Activated T-helper 1 cell treated with Interleukin-2 at 50 U/mL for 16 hours (primary cell): Measurements from ENCODE around the gene RAB3C.

ENCODE experiments used
- DNase-seq: peaks from one replicate; pipeline ENCODE4 v3.0.0-alpha.2; 2020; ENCODE audit warnings: low read depth

RAB3C gene

GRCh38 chr5:58606064-58606463 is 23.2 kb downstream of the RAB3C start:
- no peak for DNase-seq

DNA sequence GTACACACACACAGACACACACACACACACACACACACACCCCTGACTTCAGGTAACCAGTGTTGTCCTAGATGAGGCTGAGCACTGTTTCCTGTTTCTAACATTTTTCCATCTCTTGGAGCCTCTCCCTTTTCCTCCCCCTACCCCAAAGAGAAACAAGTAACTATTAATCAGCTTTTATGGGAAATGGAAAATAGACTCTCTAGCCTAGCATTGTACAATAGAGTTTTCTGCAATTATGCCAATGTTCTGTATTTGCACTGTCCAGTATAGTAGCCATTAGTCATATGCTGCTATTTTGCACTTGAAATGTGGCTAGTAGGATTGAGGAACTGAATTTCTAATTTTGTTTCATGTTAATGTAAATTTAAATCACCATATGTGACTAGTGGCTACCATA is 33.1 kb downstream of the RAB3C start:
- DNase-seq, result no peak

- no peak for DNase-seq
Observed at GRCh38 chr5:58617241-58617640, 34.4 kb downstream of the RAB3C start.

GRCh38 chr5:58620336-58620735 is 37.5 kb downstream of the RAB3C start:
- no peak for DNase-seq

DNA sequence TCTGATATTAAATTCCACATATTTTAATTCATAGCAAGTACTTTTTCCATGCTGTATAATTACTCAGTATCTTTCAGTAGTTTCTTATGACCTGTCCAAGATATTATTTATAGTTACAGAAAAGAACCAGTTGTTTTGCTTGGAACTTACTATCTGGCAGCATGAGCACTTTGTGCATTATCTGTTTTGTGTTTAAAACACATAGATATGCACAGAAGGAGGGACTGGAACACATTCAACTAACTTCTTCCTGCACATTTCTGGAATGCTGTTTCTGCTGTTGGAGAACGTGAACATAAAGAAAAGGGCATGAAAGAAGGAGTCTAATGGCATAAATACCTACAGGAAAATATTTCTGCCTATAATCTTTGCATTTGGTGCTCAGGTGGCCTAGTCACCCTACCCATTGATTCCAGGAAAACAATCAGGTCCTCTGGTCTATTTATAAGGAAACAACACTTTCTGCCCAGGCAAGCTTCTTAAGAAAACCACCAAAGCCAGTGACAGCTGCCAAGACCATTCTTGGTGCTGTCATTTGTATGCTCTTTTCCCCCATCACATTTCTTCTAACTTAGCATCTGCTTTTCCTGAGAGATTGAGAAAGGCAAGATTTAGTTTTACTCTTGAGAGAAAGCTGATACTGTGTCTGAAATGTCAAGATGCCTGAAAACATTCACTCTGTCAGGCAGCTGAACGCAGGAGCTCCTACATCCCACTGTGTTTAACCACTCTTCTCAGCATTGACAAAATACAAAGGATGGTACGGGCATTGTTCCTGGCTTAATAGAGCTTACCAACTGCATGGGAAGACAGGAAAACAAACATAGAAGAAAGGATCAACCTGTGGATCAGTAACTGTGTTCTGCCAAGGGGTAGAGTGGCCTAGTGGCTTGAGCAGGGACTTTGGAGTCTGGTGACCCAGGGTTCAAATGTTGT is 40.3 kb downstream of the RAB3C start:
- DNase-seq, result no peak

- DNase-seq, result no peak
Observed at GRCh38 chr5:58628626-58629025, 45.8 kb downstream of the RAB3C start.

- DNase-seq, result no peak
Observed at GRCh38 chr5:58629271-58630159, 46.6 kb downstream of the RAB3C start.

- no peak for DNase-seq
Observed at GRCh38 chr5:58631895-58632294, 49.0 kb downstream of the RAB3C start.

DNA sequence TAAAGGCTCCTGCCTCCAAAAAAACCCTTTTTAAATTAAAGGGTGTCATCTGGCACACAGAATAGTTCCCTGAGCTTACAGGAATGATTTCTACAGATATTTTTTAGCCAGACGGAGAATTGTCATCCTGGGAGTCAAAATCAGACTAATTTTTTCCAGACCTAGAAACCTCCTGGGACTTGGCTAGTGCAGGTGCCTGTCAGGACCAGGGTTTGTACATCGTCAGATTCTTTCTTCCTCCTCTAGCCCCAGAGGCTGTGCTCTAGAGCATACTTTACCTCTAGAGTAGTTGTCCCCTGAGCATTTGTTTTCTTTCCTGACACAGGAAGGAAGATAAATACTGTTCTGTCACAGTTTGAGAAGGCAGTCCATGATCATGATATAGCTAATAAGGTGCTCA is 52.5 kb downstream of the RAB3C start:
- no peak for DNase-seq

DNA sequence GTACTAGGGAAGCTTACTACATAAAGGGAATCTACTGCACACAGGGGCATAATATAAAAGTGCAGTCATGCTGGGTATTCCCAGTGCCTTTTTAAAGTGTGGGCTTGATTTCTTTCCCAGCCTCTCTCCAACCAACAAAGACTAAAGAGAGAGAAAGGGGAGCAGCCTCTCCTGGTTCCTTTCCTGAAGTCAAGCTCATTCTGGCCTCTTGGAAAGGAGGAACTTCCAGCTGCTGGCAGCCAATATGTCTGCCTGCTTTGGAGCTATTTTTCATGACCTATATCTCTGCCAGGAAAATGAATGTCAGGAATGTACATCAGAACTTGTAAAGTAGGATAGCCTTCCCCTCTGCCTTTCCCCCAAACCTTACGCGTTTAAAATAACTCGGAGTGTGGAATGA is 57.1 kb downstream of the RAB3C start:
- DNase-seq, result no peak

GRCh38 chr5:58641533-58641932 is 58.7 kb downstream of the RAB3C start:
- DNase-seq, result no peak

GRCh38 chr5:58648846-58649245 is 66.0 kb downstream of the RAB3C start:
- no peak for DNase-seq

GRCh38 chr5:58649716-58650115 is 66.8 kb downstream of the RAB3C start:
- DNase-seq, result no peak

GRCh38 chr5:58653521-58653920 is 70.6 kb downstream of the RAB3C start:
- DNase-seq, result no peak

DNA sequence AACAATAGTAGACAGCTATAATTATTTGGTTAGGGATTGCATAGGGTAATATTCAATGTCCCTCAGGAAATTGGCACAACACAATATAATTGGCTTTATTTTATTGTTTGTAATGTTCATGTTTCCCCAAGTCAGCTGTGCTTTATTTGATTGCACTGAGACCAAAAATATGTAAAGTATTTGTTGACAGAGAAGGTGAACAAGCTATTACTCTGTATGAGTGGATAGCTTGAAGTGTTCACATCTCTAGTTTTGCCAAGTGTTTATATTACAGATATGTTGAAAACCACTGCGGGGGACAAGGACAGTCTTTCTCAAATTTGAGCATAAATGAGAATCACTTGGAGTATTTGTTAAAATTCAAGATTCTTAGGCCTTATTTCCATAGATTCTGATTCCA is 83.3 kb downstream of the RAB3C start:
- DNase-seq, result no peak

DNA sequence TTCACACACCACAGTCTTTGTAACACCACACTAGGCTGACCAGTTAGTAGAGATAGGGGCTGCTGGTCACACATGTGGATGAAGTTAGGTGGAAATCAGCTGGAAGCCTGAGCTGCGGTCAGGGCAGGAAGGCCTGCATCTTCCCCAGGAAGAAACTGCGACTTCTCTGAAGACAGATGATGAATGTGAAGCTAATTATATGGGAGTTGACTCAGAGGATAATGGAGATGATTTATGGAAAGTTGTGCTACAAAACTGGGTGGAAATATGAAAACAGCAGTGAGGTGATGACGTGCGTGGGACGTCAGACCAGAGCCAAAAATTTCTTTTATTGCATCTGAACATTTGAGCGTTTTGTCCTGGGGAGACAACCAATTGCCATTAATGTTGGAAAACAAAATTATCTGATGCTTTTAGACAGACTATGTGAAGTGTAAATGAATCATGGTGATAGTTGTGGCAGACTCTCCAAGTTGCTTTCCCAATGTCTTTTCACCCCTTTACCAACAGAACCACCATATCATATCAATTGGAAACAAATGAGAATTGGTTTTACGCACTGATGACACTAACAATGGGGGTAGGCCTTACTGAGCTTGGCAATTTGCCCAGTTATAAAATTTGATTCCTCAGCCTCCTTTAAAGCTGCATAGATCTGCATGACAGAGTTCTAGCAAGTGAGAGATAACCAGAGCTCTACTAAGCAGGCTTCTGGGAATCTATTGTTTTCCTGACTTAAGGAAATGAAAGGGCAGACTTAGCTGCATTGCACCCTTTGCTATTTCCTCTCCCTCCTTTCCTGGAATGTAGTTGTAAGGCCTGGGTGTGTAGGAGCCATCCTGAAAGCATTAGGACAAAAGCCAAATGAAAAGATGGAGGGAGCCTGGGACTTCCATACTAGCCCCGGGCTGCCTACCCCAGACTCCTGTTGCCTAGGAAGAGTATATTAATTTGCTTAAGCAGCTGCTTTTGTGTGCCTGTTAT is 84.0 kb downstream of the RAB3C start:
- DNase-seq, result no peak

- no peak for DNase-seq
Observed at GRCh38 chr5:58670582-58670981, 87.7 kb downstream of the RAB3C start.

GRCh38 chr5:58671155-58671554 is 88.3 kb downstream of the RAB3C start:
- DNase-seq, result no peak

GRCh38 chr5:58672521-58672920 is 89.6 kb downstream of the RAB3C start:
- DNase-seq, result no peak

DNA sequence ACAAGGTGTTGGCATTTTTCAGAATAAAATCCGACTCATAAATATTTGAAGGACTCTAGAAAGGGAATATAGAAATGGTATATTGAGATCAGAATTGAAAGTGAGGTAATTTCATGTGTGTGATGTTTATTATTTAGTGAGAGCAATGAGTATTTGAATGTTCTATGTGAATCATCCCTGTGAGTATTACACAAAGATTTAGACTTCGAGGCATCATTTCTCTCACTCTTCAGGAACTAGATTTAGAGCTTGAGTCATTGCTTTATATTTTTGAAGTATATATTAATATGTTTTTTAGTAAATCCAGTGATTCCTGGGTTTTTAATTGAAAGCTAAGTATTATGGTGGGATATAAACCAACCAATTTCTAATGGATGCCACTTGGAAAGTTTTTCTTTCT is 91.2 kb downstream of the RAB3C start:
- no peak for DNase-seq

DNA sequence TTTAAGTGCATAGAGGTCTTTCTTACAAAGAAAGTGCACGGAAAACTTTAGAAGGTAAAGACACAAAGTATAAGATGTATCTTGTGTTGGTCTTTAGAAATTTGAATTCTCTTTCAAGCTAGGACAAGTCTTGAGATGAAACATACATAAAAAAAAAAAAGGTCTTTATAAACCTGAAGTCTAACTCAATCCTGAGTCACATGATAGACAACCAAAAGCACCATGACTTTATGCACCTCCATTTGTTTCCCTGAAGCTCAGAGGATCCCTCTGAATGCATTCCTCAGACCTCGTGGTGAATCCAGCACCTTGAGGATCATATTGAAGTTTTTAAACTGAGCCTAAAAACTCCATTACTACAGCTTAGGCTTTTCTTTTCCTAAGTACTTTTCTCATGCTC is 91.8 kb downstream of the RAB3C start:
- DNase-seq, result no peak

DNA sequence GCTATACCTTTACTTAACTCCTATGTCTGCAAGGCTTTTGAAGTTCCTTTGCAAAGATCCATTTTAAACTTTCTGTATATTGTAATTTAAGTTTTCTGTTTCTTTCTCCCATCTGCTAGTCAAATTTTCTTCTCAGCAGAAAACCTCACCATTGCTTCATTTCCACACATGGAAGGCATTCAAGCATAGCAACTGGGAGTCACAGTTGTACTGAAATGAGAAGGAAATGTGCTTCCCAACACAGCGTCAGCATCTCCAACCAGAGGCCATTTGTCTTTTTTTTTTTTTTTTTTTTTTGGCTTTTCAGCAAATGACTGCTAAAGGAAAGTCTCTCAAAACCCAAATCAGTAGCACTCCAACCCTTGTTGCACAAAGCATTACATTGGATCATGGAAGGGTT is 92.5 kb downstream of the RAB3C start:
- DNase-seq, result no peak
